ENCODE results near the gene OR6V1.

OR6V1 gene

GRCh38 chr7:143025371-143025770 lies 26.8 kb upstream of the OR6V1 start:
- no peaks in the 10 kb centered on the region for H3K4me1 ChIP-seq (ENCODE audit: insufficient read depth, poor library complexity, severe bottlenecking)
- ATAC-seq (ENCODE audit: low read depth) (no peak), DNase-seq (ENCODE audit: low spot score) (no peak)
- H3K27me3 ChIP-seq (ENCODE audit: insufficient read depth, poor library complexity, severe bottlenecking) = no peaks in the 10 kb centered on the region
- H3K9me3 ChIP-seq (ENCODE audit: severe bottlenecking) = peaks cover 3% of the 10 kb centered on the region
- no peak overlapping the region for H3K27ac ChIP-seq (ENCODE audit: poor library complexity, severe bottlenecking)
- TF ChIP-seq, protein P1, sequence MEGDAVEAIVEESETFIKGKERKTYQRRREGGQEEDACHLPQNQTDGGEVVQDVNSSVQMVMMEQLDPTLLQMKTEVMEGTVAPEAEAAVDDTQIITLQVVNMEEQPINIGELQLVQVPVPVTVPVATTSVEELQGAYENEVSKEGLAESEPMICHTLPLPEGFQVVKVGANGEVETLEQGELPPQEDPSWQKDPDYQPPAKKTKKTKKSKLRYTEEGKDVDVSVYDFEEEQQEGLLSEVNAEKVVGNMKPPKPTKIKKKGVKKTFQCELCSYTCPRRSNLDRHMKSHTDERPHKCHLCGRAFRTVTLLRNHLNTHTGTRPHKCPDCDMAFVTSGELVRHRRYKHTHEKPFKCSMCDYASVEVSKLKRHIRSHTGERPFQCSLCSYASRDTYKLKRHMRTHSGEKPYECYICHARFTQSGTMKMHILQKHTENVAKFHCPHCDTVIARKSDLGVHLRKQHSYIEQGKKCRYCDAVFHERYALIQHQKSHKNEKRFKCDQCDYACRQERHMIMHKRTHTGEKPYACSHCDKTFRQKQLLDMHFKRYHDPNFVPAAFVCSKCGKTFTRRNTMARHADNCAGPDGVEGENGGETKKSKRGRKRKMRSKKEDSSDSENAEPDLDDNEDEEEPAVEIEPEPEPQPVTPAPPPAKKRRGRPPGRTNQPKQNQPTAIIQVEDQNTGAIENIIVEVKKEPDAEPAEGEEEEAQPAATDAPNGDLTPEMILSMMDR (IDR thresholded peaks at IDR 0.05; ENCODE audit: poor library complexity, severe bottlenecking) = no peak
- no peaks in the 10 kb centered on the region for H3K36me3 ChIP-seq (ENCODE audit: low read depth)
- no peak overlapping the region for H3K4me3 ChIP-seq (ENCODE audit: severe bottlenecking)

GRCh38 chr7:143027032-143027431 lies 25.1 kb upstream of the OR6V1 start, which contains the start of gene OR9A2:
OR9A2 (minus strand) TSS chr7:143027132; CDS start chr7:143027132, 0 bp downstream.
- TF ChIP-seq, protein P1 (IDR thresholded peaks at IDR 0.05; ENCODE audit: poor library complexity, severe bottlenecking) = no peak
- no peaks in the 10 kb centered on the region for H3K27me3 ChIP-seq (ENCODE audit: insufficient read depth, poor library complexity, severe bottlenecking)
- ATAC-seq (ENCODE audit: low read depth) (no peak), DNase-seq (ENCODE audit: low spot score) (no peak)
- H3K9me3 ChIP-seq (ENCODE audit: severe bottlenecking) = no peaks in the 10 kb centered on the region
- H3K27ac ChIP-seq (ENCODE audit: poor library complexity, severe bottlenecking) = no peak within 1 kb of the TSS
- H3K36me3 ChIP-seq (ENCODE audit: low read depth) = no peaks in the 10 kb centered on the region
- H3K4me3 ChIP-seq (ENCODE audit: severe bottlenecking) = no peak within 1 kb of the TSS
- no peaks in the 10 kb centered on the region for H3K4me1 ChIP-seq (ENCODE audit: insufficient read depth, poor library complexity, severe bottlenecking)

DNA sequence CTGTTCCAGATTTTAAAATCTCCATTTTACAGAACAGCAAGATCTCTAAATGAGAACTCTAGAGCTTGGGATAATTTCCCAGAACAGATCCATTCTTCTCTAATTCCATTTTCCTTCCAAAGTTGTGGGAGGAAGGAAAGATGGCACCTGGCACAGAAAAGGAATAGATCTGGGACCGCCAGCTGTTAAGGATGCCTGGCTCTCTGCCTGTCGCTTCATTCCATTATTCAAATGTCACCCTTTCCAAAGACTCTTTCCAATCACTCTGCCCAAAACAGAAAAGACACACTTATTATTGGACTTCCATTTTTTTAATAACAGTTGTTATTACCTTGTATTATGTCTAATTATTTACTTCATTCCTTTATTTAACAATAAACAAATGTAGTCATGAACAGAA lies 24.5 kb upstream of the OR6V1 start:
- TF ChIP-seq, protein P1 (IDR thresholded peaks at IDR 0.05; ENCODE audit: poor library complexity, severe bottlenecking) = no peak
- Histone ChIP-seq H3K27ac (ENCODE audit: poor library complexity, severe bottlenecking) (no peak overlapping the region), H3K4me3 (ENCODE audit: severe bottlenecking) (no peak overlapping the region), H3K27me3 (ENCODE audit: insufficient read depth, poor library complexity, severe bottlenecking) (no peaks in the 10 kb centered on the region), H3K9me3 (ENCODE audit: severe bottlenecking) (no peaks in the 10 kb centered on the region), H3K36me3 (ENCODE audit: low read depth) (no peaks in the 10 kb centered on the region), H3K4me1 (ENCODE audit: insufficient read depth, poor library complexity, severe bottlenecking) (no peaks in the 10 kb centered on the region)
- no peak for ATAC-seq (ENCODE audit: low read depth)
- DNase-seq (ENCODE audit: low spot score) = no peak

GRCh38 chr7:143038635-143039034 lies 13.5 kb upstream of the OR6V1 start:
- no peaks in the 10 kb centered on the region for H3K36me3 ChIP-seq (ENCODE audit: low read depth)
- no peak for ATAC-seq (ENCODE audit: low read depth)
- TF ChIP-seq, protein P1 (IDR thresholded peaks at IDR 0.05; ENCODE audit: poor library complexity, severe bottlenecking) = no peak
- H3K4me1 ChIP-seq (ENCODE audit: insufficient read depth, poor library complexity, severe bottlenecking) = no peaks in the 10 kb centered on the region
- DNase-seq (ENCODE audit: low spot score) = no peak
- no peaks in the 10 kb centered on the region for H3K27me3 ChIP-seq (ENCODE audit: insufficient read depth, poor library complexity, severe bottlenecking)
- H3K9me3 ChIP-seq (ENCODE audit: severe bottlenecking) = no peaks in the 10 kb centered on the region
- H3K4me3 ChIP-seq (ENCODE audit: severe bottlenecking) = no peak overlapping the region
- H3K27ac ChIP-seq (ENCODE audit: poor library complexity, severe bottlenecking) = no peak overlapping the region

DNA sequence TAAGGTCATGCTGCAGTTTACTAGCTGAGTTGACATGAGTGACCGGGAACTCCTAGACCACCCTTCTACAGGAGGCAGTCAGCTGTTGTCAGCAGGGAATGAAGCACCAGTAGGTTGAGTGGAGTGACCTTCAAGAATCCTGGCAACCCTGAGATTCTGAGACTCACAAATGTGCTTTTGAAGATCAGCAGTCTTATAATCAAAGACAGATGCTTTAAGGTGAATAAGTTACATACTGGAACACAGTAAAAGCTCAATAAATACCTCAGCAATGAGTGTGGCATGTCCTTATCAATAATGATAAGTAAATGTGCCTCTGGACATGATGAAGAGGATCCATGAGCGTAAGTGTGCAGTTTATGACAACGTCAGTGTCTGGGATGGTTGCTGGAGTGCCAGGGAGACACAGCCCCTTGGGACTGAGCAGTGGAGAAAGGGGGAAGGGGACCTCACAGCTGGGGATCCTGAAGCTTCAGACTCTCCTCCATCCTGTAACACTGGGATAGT lies 11.9 kb upstream of the OR6V1 start:
- TF ChIP-seq, protein P1 (IDR thresholded peaks at IDR 0.05; ENCODE audit: poor library complexity, severe bottlenecking) = no peak
- ATAC-seq (ENCODE audit: low read depth) (no peak), DNase-seq (ENCODE audit: low spot score) (no peak)
- Histone ChIP-seq H3K4me1 (ENCODE audit: insufficient read depth, poor library complexity, severe bottlenecking) (no peaks in the 10 kb centered on the region), H3K36me3 (ENCODE audit: low read depth) (no peaks in the 10 kb centered on the region), H3K27me3 (ENCODE audit: insufficient read depth, poor library complexity, severe bottlenecking) (no peaks in the 10 kb centered on the region), H3K27ac (ENCODE audit: poor library complexity, severe bottlenecking) (no peak overlapping the region), H3K9me3 (ENCODE audit: severe bottlenecking) (no peaks in the 10 kb centered on the region), H3K4me3 (ENCODE audit: severe bottlenecking) (no peak overlapping the region)

Data from RWPE2 (cell line).